Panc1 (cell line): Measurements from ENCODE around the gene RHBDD1.

Experiments used
- POLR2AphosphoS5 ChIP-seq: IDR thresholded peaks from 2 replicates; pipeline ENCODE4 v1.6.1; 2012; ENCODE audit warnings: mild to moderate bottlenecking, low read depth, low read length, moderate library complexity
- SIN3A ChIP-seq: IDR thresholded peaks from 2 replicates; pipeline ENCODE4 v1.6.1; 2012; ENCODE audit warnings: low read depth, mild to moderate bottlenecking, low read length, moderate library complexity, borderline replicate concordance; ENCODE audit not compliant: insufficient read depth
- TF ChIP-seq, protein P1 (sequence below), 2 experiments: IDR thresholded peaks; 2 replicates each; pipeline ENCODE4 v1.6.1; 2011 to 2012; ENCODE audit warnings: low read depth in 2 of 2, control low read depth in 1 of 2, low read length in 1 of 2, mild to moderate bottlenecking in 1 of 2, moderate library complexity in 1 of 2; ENCODE audit not compliant: insufficient read depth in 1 of 2
- TF ChIP-seq, protein P2 (sequence below): fragments of 450-650 bp; IDR thresholded peaks from 2 replicates; pipeline ENCODE4 v1.5.1; 2017; ENCODE audit warnings: mild to moderate bottlenecking

DNA sequence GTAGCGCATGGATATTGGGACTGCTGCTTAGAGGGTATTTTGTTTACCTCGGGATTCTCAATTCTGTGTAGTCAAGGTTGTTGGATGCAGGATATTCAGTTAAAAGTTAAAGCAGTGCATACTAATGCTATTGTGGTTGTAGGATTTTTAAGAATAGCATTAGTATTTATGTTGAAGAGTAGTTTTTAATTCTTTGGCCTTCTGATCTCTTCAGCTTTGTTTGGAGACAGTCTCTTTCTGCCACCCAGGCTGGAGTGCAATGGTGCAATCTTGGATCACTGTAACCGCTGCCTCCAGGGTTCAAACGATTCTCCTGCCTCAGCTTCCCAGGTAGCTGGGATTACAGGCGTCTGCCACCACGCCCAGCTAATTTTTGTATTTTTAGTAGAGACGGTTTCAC lies 1.5 kb downstream of the RHBDD1 start:
- TF ChIP-seq SIN3A (no peak), POLR2AphosphoS5 (no peak)
- TF ChIP-seq, protein P1, sequence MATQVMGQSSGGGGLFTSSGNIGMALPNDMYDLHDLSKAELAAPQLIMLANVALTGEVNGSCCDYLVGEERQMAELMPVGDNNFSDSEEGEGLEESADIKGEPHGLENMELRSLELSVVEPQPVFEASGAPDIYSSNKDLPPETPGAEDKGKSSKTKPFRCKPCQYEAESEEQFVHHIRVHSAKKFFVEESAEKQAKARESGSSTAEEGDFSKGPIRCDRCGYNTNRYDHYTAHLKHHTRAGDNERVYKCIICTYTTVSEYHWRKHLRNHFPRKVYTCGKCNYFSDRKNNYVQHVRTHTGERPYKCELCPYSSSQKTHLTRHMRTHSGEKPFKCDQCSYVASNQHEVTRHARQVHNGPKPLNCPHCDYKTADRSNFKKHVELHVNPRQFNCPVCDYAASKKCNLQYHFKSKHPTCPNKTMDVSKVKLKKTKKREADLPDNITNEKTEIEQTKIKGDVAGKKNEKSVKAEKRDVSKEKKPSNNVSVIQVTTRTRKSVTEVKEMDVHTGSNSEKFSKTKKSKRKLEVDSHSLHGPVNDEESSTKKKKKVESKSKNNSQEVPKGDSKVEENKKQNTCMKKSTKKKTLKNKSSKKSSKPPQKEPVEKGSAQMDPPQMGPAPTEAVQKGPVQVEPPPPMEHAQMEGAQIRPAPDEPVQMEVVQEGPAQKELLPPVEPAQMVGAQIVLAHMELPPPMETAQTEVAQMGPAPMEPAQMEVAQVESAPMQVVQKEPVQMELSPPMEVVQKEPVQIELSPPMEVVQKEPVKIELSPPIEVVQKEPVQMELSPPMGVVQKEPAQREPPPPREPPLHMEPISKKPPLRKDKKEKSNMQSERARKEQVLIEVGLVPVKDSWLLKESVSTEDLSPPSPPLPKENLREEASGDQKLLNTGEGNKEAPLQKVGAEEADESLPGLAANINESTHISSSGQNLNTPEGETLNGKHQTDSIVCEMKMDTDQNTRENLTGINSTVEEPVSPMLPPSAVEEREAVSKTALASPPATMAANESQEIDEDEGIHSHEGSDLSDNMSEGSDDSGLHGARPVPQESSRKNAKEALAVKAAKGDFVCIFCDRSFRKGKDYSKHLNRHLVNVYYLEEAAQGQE (IDR thresholded peaks at IDR 0.05; ENCODE audit: insufficient read depth in 1 of 2, low read depth in 2 of 2, low read length in 1 of 2): no peak
- TF ChIP-seq, protein P2, sequence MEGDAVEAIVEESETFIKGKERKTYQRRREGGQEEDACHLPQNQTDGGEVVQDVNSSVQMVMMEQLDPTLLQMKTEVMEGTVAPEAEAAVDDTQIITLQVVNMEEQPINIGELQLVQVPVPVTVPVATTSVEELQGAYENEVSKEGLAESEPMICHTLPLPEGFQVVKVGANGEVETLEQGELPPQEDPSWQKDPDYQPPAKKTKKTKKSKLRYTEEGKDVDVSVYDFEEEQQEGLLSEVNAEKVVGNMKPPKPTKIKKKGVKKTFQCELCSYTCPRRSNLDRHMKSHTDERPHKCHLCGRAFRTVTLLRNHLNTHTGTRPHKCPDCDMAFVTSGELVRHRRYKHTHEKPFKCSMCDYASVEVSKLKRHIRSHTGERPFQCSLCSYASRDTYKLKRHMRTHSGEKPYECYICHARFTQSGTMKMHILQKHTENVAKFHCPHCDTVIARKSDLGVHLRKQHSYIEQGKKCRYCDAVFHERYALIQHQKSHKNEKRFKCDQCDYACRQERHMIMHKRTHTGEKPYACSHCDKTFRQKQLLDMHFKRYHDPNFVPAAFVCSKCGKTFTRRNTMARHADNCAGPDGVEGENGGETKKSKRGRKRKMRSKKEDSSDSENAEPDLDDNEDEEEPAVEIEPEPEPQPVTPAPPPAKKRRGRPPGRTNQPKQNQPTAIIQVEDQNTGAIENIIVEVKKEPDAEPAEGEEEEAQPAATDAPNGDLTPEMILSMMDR: no peak
